SKM-1 treated with dmso at 0.1 percent for 144 hours (cell line): Measurements from ENCODE around the gene CDH19.
"Not testable (repeated sequence)": the region's sequence is repeated elsewhere in the genome, so short reads cannot be mapped to it uniquely, and the experiment has no call there.

Experiments
- DNase-seq: peaks from one replicate; lab custom pipeline; 2025; ENCODE audit not compliant: unreplicated experiment; lab: John Stamatoyannopoulos, UW

The CDH19 gene

GRCh38 chr18:66466184-66466583 lies 137.7 kb downstream of the CDH19 start:
- DNase-seq: not testable (repeated sequence)

GRCh38 chr18:66461344-66461743 lies 142.5 kb downstream of the CDH19 start:
- no peak for DNase-seq

DNA sequence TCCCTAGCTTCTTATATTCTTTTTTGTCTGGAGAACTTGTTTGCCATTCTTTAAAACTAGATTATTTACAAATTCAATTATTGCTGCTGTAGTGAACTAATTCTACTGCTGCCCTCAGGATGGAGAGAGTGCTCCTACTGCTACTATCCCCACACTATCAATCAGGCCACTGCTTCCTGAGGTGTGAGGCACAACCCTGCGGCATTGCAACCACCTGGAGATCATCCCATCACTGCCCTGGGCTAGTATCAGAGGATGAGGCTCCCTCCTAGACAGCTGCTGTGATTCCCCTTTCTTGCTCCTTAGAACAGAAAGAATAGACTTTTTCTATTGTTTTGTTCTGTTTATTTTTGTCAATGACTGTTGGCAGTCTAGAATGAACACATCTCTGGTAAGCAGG lies 146.6 kb downstream of the CDH19 start:
- DNase-seq: no peak
